Lower leg skin (tissue), 4 donors: Measurements from ENCODE around the gene CAMK2N1. TPM values are rescaled to one million over a fixed set of nuclear protein-coding genes. Genes with fewer than 3 reads are reported as not detected.

Experiments used
- DNase-seq, 2 donors: peaks; one replicate each; pipeline ENCODE4 v3.0.0-alpha.2; 2019; ENCODE audit warnings: low spot score in 2 of 2
- H3K4me3 ChIP-seq: fragments of 200-600 bp; sonication (generic); 2 replicates; pipeline ENCODE4 v1.5.1; 2017; ENCODE audit warnings: mild to moderate bottlenecking, low read depth; ENCODE audit not compliant: poor library complexity, severe bottlenecking
- CTCF ChIP-seq, 3 donors: fragments of 450-650 bp; IDR thresholded peaks; one replicate each; pipeline ENCODE4 v1.5.1; 2016; ENCODE audit warnings: antibody characterized with exemption in 3 of 3, mild to moderate bottlenecking in 3 of 3, moderate library complexity in 2 of 3
- POLR2A ChIP-seq, 2 donors: fragments of 450-650 bp; IDR thresholded peaks; one replicate each; pipeline ENCODE4 v1.6.1; 2016 to 2017; ENCODE audit warnings: antibody characterized with exemption in 2 of 2, mild to moderate bottlenecking in 1 of 2, moderate library complexity in 1 of 2
- WGBS, 2 donors: methylation state at CpG; one replicate each; pipeline ENCODE4 v1.1.5; 2018; 5-methylcytosine and 5-hydroxymethylcytosine counted together
- intact Hi-C: fragments of 100-400 bp; cut with DNase I; formaldehyde crosslinking; loops from one replicate; pipeline ENCODE4 v1.15.0; 2023; ENCODE audit warnings: low total_unique reads
- total RNA-seq, 4 donors: library from RNA; depleted of rRNA; stranded (reverse); fragments of >200 nt; gene quantifications; one replicate each; pipeline ENCODE4 v1.1.0, GENCODE V29; 2016

The CAMK2N1 gene
- total RNA-seq, 4 donors from 2014 or later, result 3.8 to 13.3 (median 8.4) TPM

GRCh38 chr1:20449735-20450311, 36.2 kb downstream of the CAMK2N1 start:
- TF ChIP-seq POLR2A (IDR thresholded peaks at IDR 0.05), result no peak
- TF ChIP-seq CTCF (IDR thresholded peaks at IDR 0.05), result no peak

GRCh38 chr1:20448671-20449071, 37.3 kb downstream of the CAMK2N1 start:
- DNase-seq, result no peak
- H3K4me3 ChIP-seq, result no peak overlapping the region

More at GRCh38 chr1:20449735-20450311, 36.2 kb downstream of the CAMK2N1 start:
- intact Hi-C loops, result no loop called here
- DNase-seq, result no peak
- 66 to 68% methylated on average over 4 of the region's 4 CpGs for WGBS, 2 donors
- H3K4me3 ChIP-seq, result no peak overlapping the region

GRCh38 chr1:20447794-20448193, 38.2 kb downstream of the CAMK2N1 start:
- 92 to 97% methylated on average over 7 of the region's 7 CpGs for WGBS, 2 donors
- DNase-seq, result no peak
- no peak overlapping the region for H3K4me3 ChIP-seq
- TF ChIP-seq POLR2A (IDR thresholded peaks at IDR 0.05) (no peak), CTCF (IDR thresholded peaks at IDR 0.05) (no peak)
- intact Hi-C loops, result no loop called here

More at GRCh38 chr1:20448671-20449071, 37.3 kb downstream of the CAMK2N1 start:
- TF ChIP-seq POLR2A (IDR thresholded peaks at IDR 0.05), result no peak
- 24 to 30% methylated on average over 9 of the region's 9 CpGs for WGBS, 2 donors
- intact Hi-C loops, result no loop called here

GRCh38 chr1:20446796-20447195, 39.2 kb downstream of the CAMK2N1 start:
- H3K4me3 ChIP-seq, result no peak overlapping the region
- WGBS, 2 donors, result 59 to 63% methylated on average over 7 of the region's 7 CpGs
- TF ChIP-seq CTCF (IDR thresholded peaks at IDR 0.05) (no peak), POLR2A (IDR thresholded peaks at IDR 0.05) (no peak)
- no peak for DNase-seq
- intact Hi-C loops, result no loop called here

GRCh38 chr1:20445956-20446355, 40.1 kb downstream of the CAMK2N1 start:
- intact Hi-C loops, result no loop called here
- 74 to 83% methylated on average over 6 of the region's 6 CpGs for WGBS, 2 donors
- no peak for DNase-seq
- no peak for TF ChIP-seq POLR2A (IDR thresholded peaks at IDR 0.05)
- TF ChIP-seq CTCF (IDR thresholded peaks at IDR 0.05), result no peak
- H3K4me3 ChIP-seq, result no peak overlapping the region

- 76 to 82% methylated on average over 10 to 11 of the region's 11 CpGs for WGBS, 2 donors
- DNase-seq, result peak in 1 of 2 donors; percentile 37
- no peak overlapping the region for H3K4me3 ChIP-seq
- TF ChIP-seq POLR2A (IDR thresholded peaks at IDR 0.05) (no peak), CTCF (IDR thresholded peaks at IDR 0.05) (no peak)
- intact Hi-C loops, result no loop called here
Observed at GRCh38 chr1:20443703-20444586, 42.1 kb downstream of the CAMK2N1 start.
